ENCODE measurements around the gene TMEM147. TPM values are rescaled to one million over a fixed set of nuclear protein-coding genes. Genes with fewer than 3 reads are reported as not detected.
A peak's percentile ranks its signal among the peaks of the same experiment; 100 is the strongest.

TMEM147 gene
- total and polyA plus RNA-seq, 10 of the 15 experiments (the other 5 are each of a cell fraction or from before 2014, with no cell fraction given), result 53.4 to 145 (median 79.3) TPM

DNA sequence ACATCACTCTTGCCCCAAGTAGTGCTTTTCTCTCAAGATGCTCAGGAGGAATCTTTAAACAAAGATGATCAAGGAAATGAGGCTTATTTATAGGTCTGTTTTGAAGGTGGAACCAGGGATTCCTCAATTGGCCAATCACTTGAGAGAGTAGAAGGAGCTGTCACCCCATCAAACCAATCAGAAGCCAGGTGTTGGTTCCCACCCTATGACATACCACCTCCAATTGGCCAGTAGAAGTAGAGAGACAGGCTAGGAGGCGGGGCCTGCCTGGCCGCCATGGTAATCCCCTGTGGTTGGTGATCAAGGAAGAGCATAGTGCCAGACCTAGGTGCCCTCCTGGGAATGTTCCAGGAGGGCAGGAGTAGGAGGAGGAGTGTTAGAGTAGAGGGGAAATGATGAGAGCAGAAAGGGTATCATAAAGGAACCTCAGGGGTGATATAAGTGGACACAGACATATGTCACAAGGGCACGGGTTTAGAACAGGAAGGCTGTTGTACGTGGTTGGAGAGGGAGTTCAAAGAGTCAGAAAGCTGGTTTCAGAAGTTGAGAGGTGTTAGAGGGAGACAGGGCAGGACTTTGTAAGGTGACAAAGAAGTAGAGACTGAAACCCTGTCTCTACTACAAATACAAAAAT is 51.1 kb downstream of the TMEM147 start (continued):
- TF ChIP-seq EED (IDR thresholded peaks at IDR 0.05; ENCODE audit: low read depth) (no peak), BRCA1 (IDR thresholded peaks at IDR 0.05; ENCODE audit: low read depth, low read length) (no peak), NFYB (IDR thresholded peaks at IDR 0.05; ENCODE audit: insufficient read depth, low read depth, low read length) (peak; percentile 93), SPI1 (IDR thresholded peaks at IDR 0.05; ENCODE audit: borderline replicate concordance, insufficient read depth, low read depth, low read length) (no peak), CBX3 (IDR thresholded peaks at IDR 0.05; ENCODE audit: borderline replicate concordance, low read depth) (no peak), SREBF2 (IDR thresholded peaks at IDR 0.05; ENCODE audit: low read length) (no peak; the same call in 1 of the 2 replicates), SUZ12 (IDR thresholded peaks at IDR 0.05; ENCODE audit: unreplicated experiment) (no peak), TBL1XR1 (IDR thresholded peaks at IDR 0.05; ENCODE audit: low read depth, low read length) (no peak), LARP7 (IDR thresholded peaks at IDR 0.05) (no peak), BHLHE40 (IDR thresholded peaks at IDR 0.05; ENCODE audit: borderline replicate concordance in 1 of 2, low read depth in 2 of 2, low read length in 1 of 2) (peak; percentile 52 to 76; a peak in 3 of 4 replicates), NFYA (IDR thresholded peaks at IDR 0.05; ENCODE audit: borderline replicate concordance, low read depth, low read length) (no peak; the same call in 1 of the 2 replicates), NR2C2 (IDR thresholded peaks at IDR 0.05; ENCODE audit: borderline replicate concordance, control insufficient read depth, insufficient read length, low read depth) (no peak), BMI1 (IDR thresholded peaks at IDR 0.05; ENCODE audit: borderline replicate concordance) (no peak), POLR2AphosphoS5 (IDR thresholded peaks at IDR 0.05; ENCODE audit: low read length) (no peak), TCF7 (IDR thresholded peaks at IDR 0.05; ENCODE audit: borderline replicate concordance) (no peak), WRNIP1 (IDR thresholded peaks at IDR 0.05; ENCODE audit: borderline replicate concordance, low read depth, low read length) (no peak), TCF3 (IDR thresholded peaks at IDR 0.05; ENCODE audit: borderline replicate concordance, insufficient read depth, low read depth, low read length) (no peak), CREB1 (IDR thresholded peaks at IDR 0.05; ENCODE audit: low read depth) (peak; percentile 43; the same call in 1 of the 2 replicates), RELA (IDR thresholded peaks at IDR 0.05; ENCODE audit: borderline replicate concordance, partially characterized antibody) (no peak), POLR2AphosphoS2 (IDR thresholded peaks at IDR 0.05; ENCODE audit: low read depth, low read length) (no peak)
- TF ChIP-seq, protein P1, sequence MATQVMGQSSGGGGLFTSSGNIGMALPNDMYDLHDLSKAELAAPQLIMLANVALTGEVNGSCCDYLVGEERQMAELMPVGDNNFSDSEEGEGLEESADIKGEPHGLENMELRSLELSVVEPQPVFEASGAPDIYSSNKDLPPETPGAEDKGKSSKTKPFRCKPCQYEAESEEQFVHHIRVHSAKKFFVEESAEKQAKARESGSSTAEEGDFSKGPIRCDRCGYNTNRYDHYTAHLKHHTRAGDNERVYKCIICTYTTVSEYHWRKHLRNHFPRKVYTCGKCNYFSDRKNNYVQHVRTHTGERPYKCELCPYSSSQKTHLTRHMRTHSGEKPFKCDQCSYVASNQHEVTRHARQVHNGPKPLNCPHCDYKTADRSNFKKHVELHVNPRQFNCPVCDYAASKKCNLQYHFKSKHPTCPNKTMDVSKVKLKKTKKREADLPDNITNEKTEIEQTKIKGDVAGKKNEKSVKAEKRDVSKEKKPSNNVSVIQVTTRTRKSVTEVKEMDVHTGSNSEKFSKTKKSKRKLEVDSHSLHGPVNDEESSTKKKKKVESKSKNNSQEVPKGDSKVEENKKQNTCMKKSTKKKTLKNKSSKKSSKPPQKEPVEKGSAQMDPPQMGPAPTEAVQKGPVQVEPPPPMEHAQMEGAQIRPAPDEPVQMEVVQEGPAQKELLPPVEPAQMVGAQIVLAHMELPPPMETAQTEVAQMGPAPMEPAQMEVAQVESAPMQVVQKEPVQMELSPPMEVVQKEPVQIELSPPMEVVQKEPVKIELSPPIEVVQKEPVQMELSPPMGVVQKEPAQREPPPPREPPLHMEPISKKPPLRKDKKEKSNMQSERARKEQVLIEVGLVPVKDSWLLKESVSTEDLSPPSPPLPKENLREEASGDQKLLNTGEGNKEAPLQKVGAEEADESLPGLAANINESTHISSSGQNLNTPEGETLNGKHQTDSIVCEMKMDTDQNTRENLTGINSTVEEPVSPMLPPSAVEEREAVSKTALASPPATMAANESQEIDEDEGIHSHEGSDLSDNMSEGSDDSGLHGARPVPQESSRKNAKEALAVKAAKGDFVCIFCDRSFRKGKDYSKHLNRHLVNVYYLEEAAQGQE (IDR thresholded peaks at IDR 0.05; ENCODE audit: low read depth, low read length), result no peak
- TF ChIP-seq, protein P2, sequence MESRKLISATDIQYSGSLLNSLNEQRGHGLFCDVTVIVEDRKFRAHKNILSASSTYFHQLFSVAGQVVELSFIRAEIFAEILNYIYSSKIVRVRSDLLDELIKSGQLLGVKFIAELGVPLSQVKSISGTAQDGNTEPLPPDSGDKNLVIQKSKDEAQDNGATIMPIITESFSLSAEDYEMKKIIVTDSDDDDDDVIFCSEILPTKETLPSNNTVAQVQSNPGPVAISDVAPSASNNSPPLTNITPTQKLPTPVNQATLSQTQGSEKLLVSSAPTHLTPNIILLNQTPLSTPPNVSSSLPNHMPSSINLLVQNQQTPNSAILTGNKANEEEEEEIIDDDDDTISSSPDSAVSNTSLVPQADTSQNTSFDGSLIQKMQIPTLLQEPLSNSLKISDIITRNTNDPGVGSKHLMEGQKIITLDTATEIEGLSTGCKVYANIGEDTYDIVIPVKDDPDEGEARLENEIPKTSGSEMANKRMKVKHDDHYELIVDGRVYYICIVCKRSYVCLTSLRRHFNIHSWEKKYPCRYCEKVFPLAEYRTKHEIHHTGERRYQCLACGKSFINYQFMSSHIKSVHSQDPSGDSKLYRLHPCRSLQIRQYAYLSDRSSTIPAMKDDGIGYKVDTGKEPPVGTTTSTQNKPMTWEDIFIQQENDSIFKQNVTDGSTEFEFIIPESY (IDR thresholded peaks at IDR 0.05), result no peak
- TF ChIP-seq, protein P3, sequence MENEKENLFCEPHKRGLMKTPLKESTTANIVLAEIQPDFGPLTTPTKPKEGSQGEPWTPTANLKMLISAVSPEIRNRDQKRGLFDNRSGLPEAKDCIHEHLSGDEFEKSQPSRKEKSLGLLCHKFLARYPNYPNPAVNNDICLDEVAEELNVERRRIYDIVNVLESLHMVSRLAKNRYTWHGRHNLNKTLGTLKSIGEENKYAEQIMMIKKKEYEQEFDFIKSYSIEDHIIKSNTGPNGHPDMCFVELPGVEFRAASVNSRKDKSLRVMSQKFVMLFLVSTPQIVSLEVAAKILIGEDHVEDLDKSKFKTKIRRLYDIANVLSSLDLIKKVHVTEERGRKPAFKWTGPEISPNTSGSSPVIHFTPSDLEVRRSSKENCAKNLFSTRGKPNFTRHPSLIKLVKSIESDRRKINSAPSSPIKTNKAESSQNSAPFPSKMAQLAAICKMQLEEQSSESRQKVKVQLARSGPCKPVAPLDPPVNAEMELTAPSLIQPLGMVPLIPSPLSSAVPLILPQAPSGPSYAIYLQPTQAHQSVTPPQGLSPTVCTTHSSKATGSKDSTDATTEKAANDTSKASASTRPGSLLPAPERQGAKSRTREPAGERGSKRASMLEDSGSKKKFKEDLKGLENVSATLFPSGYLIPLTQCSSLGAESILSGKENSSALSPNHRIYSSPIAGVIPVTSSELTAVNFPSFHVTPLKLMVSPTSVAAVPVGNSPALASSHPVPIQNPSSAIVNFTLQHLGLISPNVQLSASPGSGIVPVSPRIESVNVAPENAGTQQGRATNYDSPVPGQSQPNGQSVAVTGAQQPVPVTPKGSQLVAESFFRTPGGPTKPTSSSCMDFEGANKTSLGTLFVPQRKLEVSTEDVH (IDR thresholded peaks at IDR 0.05; ENCODE audit: low read depth, partially characterized antibody), result no peak

All from GM12878 (cell line).